ENCODE measurements around the gene FOXK2. TPM values are rescaled to one million over a fixed set of nuclear protein-coding genes. Genes with fewer than 3 reads are reported as not detected.

The FOXK2 gene
- total RNA-seq, 4 donors from 2014 or later = 40.6 to 67.7 (median 61.1) TPM

DNA sequence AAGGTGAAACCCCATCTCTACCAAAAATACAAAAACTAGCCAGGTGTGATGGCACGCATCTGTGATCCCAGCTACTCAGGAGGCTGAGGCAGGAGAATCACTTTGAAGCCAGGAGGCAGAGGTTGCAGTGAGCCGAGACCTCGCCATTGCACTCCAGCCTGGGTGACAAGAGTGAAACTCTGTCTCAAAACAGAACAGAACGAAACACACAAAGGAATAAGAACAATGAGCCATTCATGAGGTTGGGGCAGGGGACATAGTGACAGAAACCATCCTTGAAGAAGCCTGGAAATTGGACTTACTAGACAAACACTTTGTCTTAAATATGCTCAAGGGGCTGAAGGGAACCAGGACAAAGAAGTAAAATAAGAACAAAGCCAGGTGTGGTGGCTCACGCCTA lies 89.3 kb downstream of the FOXK2 start:
- H3K27me3 ChIP-seq = no peaks in the 10 kb centered on the region
- H3K9me3 ChIP-seq = no peaks in the 10 kb centered on the region
- TF ChIP-seq POLR2A (IDR thresholded peaks at IDR 0.05) (no peak), CTCF (IDR thresholded peaks at IDR 0.05) (no peak)
- H3K4me1 ChIP-seq = peaks cover 0 to 3% (median 0%) of the 10 kb centered on the region in 4 donors
- no peak overlapping the region for H3K27ac ChIP-seq
- DNase-seq = no peak
- no peak overlapping the region for H3K4me3 ChIP-seq
- peaks cover 0 to 42% (median 0%) of the 10 kb centered on the region in 3 donors for H3K36me3 ChIP-seq

GRCh38 chr17:82609655-82610054 lies 90.1 kb downstream of the FOXK2 start:
- TF ChIP-seq POLR2A (IDR thresholded peaks at IDR 0.05) = no peak
- TF ChIP-seq CTCF (IDR thresholded peaks at IDR 0.05) = no peak
- Histone ChIP-seq H3K27me3 (no peaks in the 10 kb centered on the region), H3K36me3 (peaks cover 0 to 45% (median 0%) of the 10 kb centered on the region in 3 donors)

GRCh38 chr17:82611140-82612058 lies 91.9 kb downstream of the FOXK2 start:
- H3K27me3 ChIP-seq = no peaks in the 10 kb centered on the region
- no peaks in the 10 kb centered on the region for H3K4me1 ChIP-seq
- no peaks in the 10 kb centered on the region for H3K9me3 ChIP-seq
- no peak overlapping the region for H3K4me3 ChIP-seq
- H3K36me3 ChIP-seq = peaks cover 0 to 45% (median 0%) of the 10 kb centered on the region in 3 donors
- no peak for DNase-seq
- TF ChIP-seq CTCF (IDR thresholded peaks at IDR 0.05) = no peak
- TF ChIP-seq POLR2A (IDR thresholded peaks at IDR 0.05) = no peak
- no peak overlapping the region for H3K27ac ChIP-seq

More at GRCh38 chr17:82609655-82610054, 90.1 kb downstream of the FOXK2 start:
- Histone ChIP-seq H3K9me3 (no peaks in the 10 kb centered on the region), H3K4me3 (no peak overlapping the region), H3K4me1 (no peaks in the 10 kb centered on the region), H3K27ac (no peak overlapping the region)
- no peak for DNase-seq

DNA sequence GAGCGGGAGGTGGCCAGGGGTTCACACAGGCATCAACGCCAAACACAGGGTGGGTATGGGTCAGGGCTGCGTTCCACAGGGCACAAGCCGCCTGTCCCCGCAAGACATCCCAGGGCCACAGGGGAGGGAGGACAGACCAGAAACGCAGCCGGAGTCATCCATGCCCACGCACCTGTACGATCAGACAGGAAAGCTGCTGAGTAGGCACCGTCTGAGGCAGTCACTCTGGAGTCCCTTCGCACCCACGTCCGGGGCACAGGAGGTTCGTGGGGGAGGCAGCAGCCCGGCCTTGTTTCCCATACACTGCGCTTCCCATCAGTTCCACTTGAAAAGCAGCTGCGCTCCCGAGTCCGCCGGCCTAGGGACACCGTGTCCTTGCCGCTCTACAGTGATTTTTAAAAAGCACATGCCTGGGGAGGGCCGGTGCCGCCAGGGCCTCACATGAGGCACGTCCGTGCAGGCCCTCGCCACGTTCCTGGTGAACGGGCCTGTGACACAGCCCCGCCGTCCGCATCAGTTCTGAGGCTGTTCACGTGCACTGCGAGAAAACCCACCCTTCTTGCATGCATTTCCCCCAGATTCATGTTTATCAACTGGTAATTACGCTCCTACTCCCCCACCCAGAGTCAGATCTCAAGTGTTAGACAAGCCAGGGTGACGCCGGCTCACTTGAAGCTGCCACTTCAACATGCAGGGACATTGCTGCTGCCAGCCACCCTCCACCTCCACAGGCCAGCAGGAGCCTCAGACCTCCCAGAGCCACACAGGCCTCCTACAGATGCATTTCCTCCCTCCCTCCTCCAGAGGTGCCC lies 94.0 kb downstream of the FOXK2 start:
- TF ChIP-seq CTCF (IDR thresholded peaks at IDR 0.05) (no peak), POLR2A (IDR thresholded peaks at IDR 0.05) (no peak)
- Histone ChIP-seq H3K27me3 (no peaks in the 10 kb centered on the region), H3K4me3 (no peak overlapping the region), H3K4me1 (no peaks in the 10 kb centered on the region), H3K27ac (no peak overlapping the region), H3K9me3 (no peaks in the 10 kb centered on the region), H3K36me3 (peaks cover 0 to 66% (median 0%) of the 10 kb centered on the region in 3 donors)
- no peak for DNase-seq

DNA sequence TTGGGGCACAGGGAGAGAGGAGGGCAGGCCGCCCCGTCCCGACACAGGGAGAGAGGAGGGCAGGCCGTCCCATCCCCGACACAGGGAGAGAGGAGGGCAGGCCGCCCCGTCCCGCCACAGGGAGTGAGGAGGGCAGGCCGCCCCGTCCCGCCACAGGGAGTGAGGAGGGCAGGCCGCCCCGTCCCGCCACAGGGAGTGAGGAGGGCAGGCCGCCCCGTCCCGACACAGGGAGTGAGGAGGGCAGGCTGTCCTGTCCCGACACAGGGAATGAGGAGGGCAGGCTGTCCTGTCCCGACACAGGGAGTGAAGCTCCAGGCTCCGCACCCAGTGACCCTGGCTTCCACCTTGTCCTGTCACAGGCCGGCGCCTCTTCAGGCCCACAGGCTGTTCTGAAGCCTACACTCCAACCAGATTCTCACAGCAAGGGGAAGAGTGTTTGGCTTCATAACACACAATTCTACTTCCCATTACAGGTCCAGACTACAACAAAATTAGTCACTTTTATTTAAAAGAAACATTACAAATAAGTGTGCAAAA lies 94.6 kb downstream of the FOXK2 start:
- Histone ChIP-seq H3K4me3 (no peak overlapping the region), H3K27me3 (no peaks in the 10 kb centered on the region), H3K27ac (no peak overlapping the region), H3K36me3 (peaks cover 0 to 73% (median 0%) of the 10 kb centered on the region in 3 donors), H3K9me3 (no peaks in the 10 kb centered on the region), H3K4me1 (no peaks in the 10 kb centered on the region)
- no peak for DNase-seq
- TF ChIP-seq CTCF (IDR thresholded peaks at IDR 0.05) (no peak), POLR2A (IDR thresholded peaks at IDR 0.05) (no peak)
